Activated T-cell treated with anti-CD3 and anti-CD28 coated beads for 24 hours (primary cell): ENCODE data around the gene REXO1.

Source experiments
- DNase-seq: peaks from one replicate; pipeline ENCODE4 v3.0.0-alpha.2; 2020; ENCODE audit warnings: low read depth

The REXO1 gene

DNA sequence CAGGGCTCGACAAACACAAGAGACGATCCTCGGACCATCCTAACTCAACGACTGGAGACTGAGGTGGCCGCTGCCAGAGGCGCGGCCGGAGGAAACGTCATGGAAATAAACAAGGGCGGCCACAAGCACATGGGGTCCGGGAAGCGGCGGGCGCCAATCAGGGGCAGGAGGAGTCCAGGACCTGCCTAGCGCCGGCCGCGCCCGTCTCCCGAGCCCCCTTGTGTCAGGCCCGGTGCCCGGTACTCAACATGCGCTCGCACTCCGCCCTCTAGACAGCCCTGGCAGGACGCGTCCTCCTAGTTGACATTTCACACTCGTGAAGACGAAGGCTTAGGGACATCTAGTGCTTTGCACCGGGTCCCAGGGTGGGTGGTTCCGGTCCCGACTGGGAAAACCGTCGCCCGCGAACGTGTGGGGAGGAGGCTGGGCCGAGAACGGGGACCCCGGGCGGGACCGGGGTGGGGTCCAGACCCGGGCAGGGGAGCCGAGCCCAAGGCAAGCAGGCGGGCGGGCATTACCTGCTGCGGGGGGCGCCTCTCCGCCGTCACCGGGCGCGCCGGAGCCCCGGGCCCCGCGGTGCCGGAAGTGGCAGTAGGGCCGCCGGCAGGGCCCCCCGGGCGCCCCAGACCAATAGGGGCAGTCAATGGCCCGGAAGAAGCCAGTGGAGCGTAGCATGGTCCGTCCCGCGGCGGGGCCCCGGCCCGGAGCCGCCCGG lies 442 bp downstream of the REXO1 start:
- no peak for DNase-seq

- no peak for DNase-seq
Measured at GRCh38 chr19:1847348-1847683, 967 bp downstream of the REXO1 start.

- no peak for DNase-seq
Measured at GRCh38 chr19:1846517-1847204, 1.6 kb downstream of the REXO1 start.

GRCh38 chr19:1845642-1846041 lies 2.6 kb downstream of the REXO1 start:
- DNase-seq: no peak

DNA sequence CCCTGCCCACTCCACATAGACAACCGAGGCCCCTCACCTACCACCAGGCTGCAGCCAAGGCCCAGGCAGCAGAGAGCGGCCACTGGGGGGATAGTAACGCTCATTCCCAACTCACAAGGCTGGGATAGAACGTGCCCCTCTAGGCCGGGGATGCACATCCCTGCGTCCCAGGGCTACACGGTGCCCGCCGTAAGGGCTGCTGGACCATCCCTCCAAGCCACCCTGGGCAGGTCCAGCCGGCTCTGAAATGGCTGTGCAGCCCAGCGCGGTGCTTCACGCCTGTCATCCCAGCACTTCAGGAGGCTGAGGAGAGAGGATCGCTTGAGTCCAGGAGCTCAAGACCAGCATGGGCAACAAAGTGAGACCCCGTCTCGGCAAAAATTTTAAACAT lies 3.2 kb downstream of the REXO1 start:
- no peak for DNase-seq

- DNase-seq: no peak
Measured at GRCh38 chr19:1844513-1845124, 3.7 kb downstream of the REXO1 start.

- no peak for DNase-seq
Measured at GRCh38 chr19:1843646-1844394, 4.5 kb downstream of the REXO1 start.

- DNase-seq: no peak
Measured at GRCh38 chr19:1843116-1843515, 5.2 kb downstream of the REXO1 start.

GRCh38 chr19:1841209-1841924 lies 6.9 kb downstream of the REXO1 start:
- DNase-seq: no peak

- no peak for DNase-seq
Measured at GRCh38 chr19:1840541-1841115, 7.7 kb downstream of the REXO1 start.

- DNase-seq: no peak
Measured at GRCh38 chr19:1839658-1840540, 8.4 kb downstream of the REXO1 start.

DNA sequence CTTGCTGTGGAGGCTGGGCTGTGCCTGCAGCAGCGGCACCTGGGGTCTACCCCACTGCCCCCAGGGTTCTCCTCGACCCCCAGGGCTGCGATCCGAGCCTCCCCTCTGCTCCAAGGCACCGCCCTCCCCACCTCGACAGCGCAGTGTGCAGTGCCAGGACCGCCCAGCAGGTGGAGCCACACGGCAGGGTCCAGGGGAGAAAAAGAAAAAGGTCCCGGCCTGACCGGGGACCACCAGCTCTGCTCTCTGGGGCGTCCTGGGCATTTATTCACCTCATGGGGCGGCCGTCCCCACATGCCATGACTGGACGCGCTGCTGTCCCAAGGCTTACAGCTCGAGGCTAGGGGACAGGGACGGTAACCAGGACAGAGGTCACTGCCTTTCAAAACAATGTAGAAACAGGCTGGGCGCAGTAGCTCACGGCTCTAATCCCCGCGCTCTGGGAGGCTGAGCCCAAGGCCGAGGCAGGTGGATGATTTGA lies 10.6 kb downstream of the REXO1 start:
- DNase-seq: no peak

DNA sequence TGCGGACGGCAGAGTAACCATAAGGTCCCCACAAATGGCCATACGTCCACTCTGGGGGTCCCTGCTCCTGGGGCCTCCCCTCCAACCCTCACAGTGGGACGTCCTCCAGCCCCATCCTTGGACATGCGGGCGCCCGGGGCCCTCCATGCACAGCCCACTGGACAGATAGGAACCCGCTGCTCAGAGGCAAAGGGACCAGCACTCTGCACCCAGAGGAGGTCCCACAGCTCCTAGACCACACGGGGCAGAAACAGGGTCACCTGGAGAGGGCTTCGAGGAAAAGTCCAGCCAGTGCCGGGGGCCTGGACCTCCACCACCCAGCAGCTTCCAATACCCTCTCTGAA lies 11.1 kb downstream of the REXO1 start:
- no peak for DNase-seq

DNA sequence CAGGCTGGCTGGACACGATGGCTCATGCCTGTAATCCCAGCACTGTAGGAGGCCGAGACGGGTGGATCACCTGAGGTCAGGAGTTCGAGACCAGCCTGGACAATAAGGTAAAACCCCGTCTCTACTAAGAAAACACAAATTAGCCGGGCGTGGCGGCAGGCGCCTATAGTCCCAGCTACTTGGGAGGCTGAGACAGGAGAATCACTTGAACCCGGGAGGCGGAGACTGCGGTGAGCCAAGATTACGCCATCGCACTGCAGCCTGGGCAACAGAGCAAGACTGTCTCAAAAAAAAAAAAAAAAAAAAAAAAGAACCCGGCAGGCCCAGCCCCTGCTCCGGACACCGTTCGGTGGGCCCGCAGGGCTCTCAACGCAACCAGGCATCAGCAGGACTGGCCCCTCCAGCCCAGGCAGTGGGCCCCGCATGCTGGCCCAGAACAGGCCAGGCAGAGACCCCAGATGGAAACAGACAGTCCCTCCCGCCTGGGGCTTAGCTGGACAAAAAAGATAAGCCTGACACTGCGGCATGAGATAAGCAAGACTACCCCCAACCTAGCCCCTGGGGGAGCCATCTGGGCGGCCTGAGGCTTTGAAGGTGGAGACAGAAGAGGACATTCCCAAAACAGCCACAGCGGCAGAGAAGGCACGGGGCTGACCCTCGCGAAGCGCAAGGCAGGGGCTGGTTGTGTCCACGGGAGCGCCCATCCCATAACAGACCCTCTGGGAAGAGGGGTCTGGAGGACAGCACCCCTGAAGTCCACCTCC lies 11.6 kb downstream of the REXO1 start:
- DNase-seq: no peak

- DNase-seq: no peak
Measured at GRCh38 chr19:1833540-1833939, 14.7 kb downstream of the REXO1 start.

- DNase-seq: no peak
Measured at GRCh38 chr19:1832046-1832663, 16.1 kb downstream of the REXO1 start.

- DNase-seq: no peak
Measured at GRCh38 chr19:1830978-1831377, 17.3 kb downstream of the REXO1 start.

DNA sequence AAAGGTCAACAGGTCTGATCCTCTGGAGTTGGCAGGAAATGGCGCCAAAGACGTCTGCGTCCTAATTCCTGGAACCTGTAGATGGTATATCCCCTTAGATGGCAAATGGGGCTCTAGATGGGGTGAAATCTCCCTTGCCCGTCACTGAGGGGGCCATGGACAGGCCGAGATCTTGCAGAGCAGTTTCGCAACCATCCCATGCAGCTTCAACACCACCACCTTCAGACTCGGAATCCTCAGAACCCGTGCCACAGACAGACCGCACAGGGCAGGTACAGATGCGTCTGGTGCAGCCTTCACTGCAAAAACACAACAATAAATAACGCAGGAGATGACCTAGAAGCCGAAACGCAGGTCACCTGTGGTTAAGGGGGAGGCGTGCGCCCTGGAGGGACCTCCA lies 17.7 kb downstream of the REXO1 start:
- no peak for DNase-seq

DNA sequence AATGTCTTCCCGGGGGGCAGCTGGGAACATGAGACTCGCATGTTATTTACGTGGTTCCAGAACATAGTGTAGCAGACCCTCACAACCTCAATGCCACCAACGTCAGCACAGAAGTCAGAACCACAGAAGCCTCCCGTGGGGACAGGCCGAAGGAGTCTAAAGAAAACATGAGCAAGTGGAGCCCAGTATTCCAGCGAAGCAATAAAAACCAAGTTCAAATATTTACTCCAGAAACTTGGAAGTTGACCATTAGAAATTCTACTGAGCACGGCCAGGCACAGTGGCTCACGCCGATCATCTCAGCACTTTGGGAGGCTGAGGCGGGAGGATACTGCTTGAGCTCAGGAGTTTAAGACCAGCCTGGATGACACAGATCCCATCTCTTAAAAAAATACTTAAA lies 18.3 kb downstream of the REXO1 start:
- DNase-seq: no peak
